GM19099 (cell line): ENCODE measurements around the gene FOXM1.

ENCODE experiments used
- POLR2A ChIP-seq: IDR thresholded peaks from 3 replicates; pipeline ENCODE4 v1.6.1; 2011; ENCODE audit warnings: low read depth; ENCODE audit not compliant: insufficient read length; ENCODE audit errors: extremely low read depth

Gene FOXM1

DNA sequence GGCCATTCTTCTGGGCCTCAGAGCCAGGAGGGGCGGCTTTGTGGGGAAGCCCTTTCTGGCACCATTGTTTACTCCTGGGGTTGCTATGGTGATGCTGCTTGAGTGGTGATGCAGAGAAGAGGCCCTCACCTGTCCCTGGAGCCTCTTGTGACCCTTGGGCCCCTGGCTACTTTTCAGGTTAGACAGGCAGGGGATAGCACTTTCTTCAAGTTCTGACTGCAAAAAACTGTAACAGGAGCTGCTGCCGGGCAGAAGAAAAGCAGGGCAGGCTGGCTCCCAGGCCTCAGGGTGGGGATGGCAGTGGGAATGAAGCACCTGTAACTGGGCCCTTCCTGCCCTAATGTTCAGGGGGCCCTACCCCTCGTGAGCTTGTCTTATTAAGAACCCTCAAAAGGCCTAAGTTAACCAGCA is 19.9 kb downstream of the FOXM1 start, which contains the start of gene TEX52:
Gene TEX52, minus strand, starts transcription at position 19 of the 411 bp plus-strand sequence. Its CDS starts 13 bp downstream, at position 6.
- no peak for TF ChIP-seq POLR2A

GRCh38 chr12:2856051-2856450 is 20.9 kb downstream of the FOXM1 start:
- no peak for TF ChIP-seq POLR2A

- TF ChIP-seq POLR2A, result no peak
These were observed 21.4 kb downstream of the FOXM1 start for GRCh38 chr12:2855546-2855945.

GRCh38 chr12:2854669-2855453 is 22.1 kb downstream of the FOXM1 start:
- TF ChIP-seq POLR2A, result no peak

DNA sequence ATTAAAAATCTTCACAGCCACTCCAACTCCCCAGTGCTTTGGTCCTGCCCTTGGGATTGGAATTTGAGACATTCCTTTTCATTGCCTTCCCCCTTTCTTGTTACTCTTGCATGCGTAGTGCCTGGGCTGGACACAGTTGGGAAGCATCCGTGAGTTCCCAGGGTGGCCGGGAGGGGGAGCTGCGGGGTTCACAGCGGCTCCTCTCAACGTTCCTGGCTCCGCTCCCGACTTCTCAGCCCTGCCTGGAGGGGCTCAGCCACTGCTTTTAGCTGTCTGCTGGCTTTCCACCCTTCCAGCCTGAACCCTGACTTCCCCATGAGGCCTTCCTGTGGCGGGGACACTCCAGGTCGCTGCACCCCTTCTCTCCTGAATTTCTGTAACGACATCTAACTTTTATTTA is 23.3 kb downstream of the FOXM1 start:
- TF ChIP-seq POLR2A, result no peak

GRCh38 chr12:2851931-2852330 is 25.0 kb downstream of the FOXM1 start:
- TF ChIP-seq POLR2A, result no peak

GRCh38 chr12:2845280-2845679 is 31.7 kb downstream of the FOXM1 start:
- no peak for TF ChIP-seq POLR2A

GRCh38 chr12:2844786-2845185 is 32.2 kb downstream of the FOXM1 start:
- no peak for TF ChIP-seq POLR2A

- TF ChIP-seq POLR2A, result no peak
These were observed 34.0 kb downstream of the FOXM1 start for GRCh38 chr12:2842948-2843347.

DNA sequence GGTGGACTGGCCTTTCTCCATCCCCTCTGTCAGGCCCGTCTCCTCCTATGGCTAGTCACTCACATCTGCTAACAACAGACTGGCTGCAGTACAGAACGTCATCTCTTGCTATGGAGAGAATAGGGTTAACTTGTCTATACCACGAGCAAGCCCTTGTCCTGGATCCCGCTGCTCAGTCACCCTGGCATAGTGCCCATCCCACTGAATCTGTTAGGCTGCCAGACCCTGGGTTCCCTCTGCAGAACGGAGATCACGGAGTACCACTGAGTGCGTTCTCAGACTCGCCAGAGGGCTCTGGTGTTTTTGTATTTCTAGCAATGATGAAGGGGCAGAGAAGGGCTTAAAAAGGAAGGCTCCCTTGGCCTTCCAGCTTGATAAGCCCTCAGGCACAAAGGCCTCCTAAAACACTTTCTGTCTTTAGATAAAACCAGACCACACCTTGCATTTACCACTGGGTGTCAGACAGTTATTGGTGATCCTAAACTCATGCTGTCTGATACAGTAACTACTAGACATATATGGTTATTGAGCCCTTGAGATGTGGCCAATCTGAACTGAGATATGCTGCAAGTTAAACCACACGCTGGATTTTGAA is 35.8 kb downstream of the FOXM1 start:
- TF ChIP-seq POLR2A, result no peak

DNA sequence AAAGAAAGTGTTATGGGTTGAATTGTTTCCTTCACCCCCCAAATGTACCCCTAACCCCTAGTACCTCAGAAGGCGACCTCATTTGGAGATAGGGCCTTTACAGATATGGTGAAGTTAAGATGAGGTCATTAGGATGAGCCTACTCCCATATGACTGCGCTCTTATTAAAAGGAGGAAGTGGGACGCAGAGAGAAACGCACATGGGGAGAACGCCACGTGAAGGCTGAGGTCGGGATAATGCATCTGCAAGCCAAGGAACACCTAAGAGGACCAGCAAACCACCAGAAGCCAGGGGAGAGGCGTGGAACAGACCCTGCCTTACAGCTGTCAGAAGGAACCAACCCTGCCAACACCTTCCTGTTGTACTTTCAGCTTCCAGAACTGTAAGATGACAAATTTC is 40.4 kb downstream of the FOXM1 start:
- no peak for TF ChIP-seq POLR2A

- TF ChIP-seq POLR2A, result no peak
These were observed 41.1 kb downstream of the FOXM1 start for GRCh38 chr12:2835691-2836403.

DNA sequence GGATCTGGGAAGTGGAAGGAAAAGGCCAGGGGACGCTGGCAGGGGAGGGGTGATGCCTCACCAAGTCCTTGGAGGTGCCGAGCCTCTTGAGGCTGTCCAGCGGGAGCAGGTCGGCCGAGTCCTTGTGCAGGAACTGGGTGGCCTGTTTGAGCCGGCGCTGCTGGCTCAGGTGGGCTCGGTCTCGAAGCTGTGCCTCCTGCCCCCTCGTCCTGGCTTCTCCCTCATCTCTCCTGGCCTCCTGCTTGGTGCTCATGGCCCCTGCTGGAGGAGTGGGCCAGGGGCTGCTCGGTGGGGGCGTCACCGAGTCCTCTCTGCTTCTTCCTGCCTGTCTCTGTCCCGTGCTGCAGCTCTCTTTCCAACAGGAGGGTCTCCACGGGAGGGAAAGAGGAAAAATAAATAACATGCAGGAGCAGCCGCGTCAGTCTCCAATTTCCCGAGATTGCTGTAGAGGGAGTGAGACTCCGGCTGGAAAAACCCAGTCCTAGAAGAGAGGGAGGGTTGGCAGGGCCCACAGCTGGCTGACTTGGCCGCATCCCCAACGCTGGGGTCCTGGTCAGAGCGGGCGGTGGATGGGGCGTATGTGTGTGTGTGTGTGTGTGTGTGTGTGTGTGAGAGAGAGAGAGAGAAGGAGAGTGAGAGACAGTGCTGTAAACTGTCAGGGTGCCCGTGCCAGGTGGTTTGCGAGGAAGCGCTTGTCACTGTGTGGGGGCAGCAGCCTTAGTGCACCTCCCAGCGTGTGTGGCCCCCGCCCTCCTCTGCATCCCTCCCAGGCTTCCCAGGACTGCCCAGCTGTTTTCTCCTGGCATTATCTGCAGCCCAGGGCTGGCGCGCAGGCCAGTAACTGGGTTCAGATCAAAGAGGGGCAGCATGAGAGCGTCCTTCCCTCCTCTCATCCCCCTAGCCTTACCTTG is 42.1 kb downstream of the FOXM1 start, which contains the start of gene NRIP2:
Gene NRIP2, minus strand, starts transcription at position 455 of the 911 bp plus-strand sequence. Its CDS starts 52 bp downstream, at position 403.
- TF ChIP-seq POLR2A, result no peak

DNA sequence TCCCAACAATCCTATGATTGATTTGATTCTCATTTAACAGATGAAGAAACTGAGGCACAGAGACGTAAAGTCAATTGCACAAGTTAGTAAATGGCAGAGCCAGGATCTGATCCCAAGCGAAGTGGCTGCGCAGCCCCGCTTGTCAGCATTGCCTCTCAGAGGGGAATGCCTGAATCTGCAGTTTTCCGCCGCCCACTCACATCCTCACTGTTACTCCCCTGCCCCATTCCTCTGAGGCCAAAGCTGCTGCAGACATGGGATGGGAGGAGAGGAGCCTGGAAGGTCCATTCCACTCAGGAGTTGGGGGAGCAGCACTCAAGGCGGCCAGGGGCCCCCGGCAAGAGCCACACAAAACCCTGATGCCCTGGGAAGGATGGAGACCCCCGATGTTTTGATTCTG is 43.2 kb downstream of the FOXM1 start:
- TF ChIP-seq POLR2A, result no peak

GRCh38 chr12:2833327-2833726 is 43.6 kb downstream of the FOXM1 start:
- no peak for TF ChIP-seq POLR2A
